ENCODE results near the gene SSU72.

DNA sequence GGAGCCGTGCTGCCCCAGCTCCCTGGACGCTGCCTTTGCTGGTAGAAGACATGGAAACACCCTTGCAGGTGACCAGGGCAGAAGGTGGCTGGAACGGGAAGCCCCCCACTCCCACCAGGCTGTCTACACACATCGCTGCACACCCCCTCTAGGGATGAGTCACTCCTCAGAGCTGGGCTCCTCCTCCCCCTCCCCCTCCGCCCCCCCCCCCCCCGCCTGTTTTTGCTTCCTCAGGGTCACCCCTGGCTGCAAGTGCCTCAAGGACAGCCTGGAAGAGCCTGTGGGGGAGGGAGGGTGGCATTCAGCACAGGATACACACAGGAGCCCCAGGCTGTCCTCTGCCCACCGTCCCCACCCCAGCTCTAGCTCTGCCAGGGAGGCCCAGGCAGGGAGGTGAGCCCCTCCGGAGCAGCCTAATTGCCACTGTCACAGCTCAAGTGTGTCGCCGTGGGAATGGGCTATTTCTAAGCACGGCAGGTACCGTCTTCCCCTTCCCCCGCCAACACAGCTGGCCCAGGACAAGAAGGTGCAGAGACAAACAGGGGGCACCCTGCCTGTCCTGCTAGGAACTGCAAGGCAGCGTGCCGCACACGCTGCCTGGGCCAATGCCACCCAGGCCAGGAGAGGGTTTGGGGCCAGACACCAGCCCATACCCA, 22.7 kb upstream of the SSU72 start:
- TF ChIP-seq, protein P1, sequence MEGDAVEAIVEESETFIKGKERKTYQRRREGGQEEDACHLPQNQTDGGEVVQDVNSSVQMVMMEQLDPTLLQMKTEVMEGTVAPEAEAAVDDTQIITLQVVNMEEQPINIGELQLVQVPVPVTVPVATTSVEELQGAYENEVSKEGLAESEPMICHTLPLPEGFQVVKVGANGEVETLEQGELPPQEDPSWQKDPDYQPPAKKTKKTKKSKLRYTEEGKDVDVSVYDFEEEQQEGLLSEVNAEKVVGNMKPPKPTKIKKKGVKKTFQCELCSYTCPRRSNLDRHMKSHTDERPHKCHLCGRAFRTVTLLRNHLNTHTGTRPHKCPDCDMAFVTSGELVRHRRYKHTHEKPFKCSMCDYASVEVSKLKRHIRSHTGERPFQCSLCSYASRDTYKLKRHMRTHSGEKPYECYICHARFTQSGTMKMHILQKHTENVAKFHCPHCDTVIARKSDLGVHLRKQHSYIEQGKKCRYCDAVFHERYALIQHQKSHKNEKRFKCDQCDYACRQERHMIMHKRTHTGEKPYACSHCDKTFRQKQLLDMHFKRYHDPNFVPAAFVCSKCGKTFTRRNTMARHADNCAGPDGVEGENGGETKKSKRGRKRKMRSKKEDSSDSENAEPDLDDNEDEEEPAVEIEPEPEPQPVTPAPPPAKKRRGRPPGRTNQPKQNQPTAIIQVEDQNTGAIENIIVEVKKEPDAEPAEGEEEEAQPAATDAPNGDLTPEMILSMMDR (IDR thresholded peaks at IDR 0.05), result no peak; the same call in 1 of the 2 replicates
- TF ChIP-seq, protein P2, sequence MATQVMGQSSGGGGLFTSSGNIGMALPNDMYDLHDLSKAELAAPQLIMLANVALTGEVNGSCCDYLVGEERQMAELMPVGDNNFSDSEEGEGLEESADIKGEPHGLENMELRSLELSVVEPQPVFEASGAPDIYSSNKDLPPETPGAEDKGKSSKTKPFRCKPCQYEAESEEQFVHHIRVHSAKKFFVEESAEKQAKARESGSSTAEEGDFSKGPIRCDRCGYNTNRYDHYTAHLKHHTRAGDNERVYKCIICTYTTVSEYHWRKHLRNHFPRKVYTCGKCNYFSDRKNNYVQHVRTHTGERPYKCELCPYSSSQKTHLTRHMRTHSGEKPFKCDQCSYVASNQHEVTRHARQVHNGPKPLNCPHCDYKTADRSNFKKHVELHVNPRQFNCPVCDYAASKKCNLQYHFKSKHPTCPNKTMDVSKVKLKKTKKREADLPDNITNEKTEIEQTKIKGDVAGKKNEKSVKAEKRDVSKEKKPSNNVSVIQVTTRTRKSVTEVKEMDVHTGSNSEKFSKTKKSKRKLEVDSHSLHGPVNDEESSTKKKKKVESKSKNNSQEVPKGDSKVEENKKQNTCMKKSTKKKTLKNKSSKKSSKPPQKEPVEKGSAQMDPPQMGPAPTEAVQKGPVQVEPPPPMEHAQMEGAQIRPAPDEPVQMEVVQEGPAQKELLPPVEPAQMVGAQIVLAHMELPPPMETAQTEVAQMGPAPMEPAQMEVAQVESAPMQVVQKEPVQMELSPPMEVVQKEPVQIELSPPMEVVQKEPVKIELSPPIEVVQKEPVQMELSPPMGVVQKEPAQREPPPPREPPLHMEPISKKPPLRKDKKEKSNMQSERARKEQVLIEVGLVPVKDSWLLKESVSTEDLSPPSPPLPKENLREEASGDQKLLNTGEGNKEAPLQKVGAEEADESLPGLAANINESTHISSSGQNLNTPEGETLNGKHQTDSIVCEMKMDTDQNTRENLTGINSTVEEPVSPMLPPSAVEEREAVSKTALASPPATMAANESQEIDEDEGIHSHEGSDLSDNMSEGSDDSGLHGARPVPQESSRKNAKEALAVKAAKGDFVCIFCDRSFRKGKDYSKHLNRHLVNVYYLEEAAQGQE (IDR thresholded peaks at IDR 0.05; ENCODE audit: insufficient read depth in 1 of 2, low read depth in 2 of 2, low read length in 1 of 2), result no peak

All from Panc1 (cell line).